SK-N-SH treated with all-trans-retinoic acid at 6 μM for 48 hours (cell line): ENCODE data around the gene CPOX.

ENCODE experiments used
- ATAC-seq: fragments of 200-7000 bp; cut with Tn5 transposase; 3 replicates; pipeline ENCODE4 v1.9.1; 2020; ENCODE audit warnings: mild to moderate bottlenecking, moderate library complexity
- ARNTL ChIP-seq: fragments of 450-650 bp; formaldehyde crosslinking; IDR thresholded peaks from 2 replicates; pipeline ENCODE4 v1.5.0; 2020; ENCODE audit warnings: low read depth, mild to moderate bottlenecking, moderate library complexity, borderline replicate concordance
- CREB5 ChIP-seq: fragments of 250-450 bp; sonication (Bioruptor Pico); IDR thresholded peaks from 2 replicates; pipeline ENCODE4 v1.5.1; 2020; ENCODE audit warnings: low read depth, mild to moderate bottlenecking, moderate library complexity
- CSDC2 ChIP-seq: fragments of 250-450 bp; sonication (Bioruptor Pico); IDR thresholded peaks from 2 replicates; pipeline ENCODE4 v1.5.0; 2020; ENCODE audit warnings: mild to moderate bottlenecking, moderate library complexity
- ESRRG ChIP-seq: fragments of 250-450 bp; sonication (Bioruptor Pico); IDR thresholded peaks from 2 replicates; pipeline ENCODE4 v1.6.1; 2021; ENCODE audit warnings: mild to moderate bottlenecking
- GLIS3 ChIP-seq: fragments of 250-450 bp; sonication (Bioruptor Pico); IDR thresholded peaks from 2 replicates; pipeline ENCODE4 v1.5.0; 2020; ENCODE audit warnings: mild to moderate bottlenecking, moderate library complexity
- ISL1 ChIP-seq: fragments of 250-450 bp; sonication (Bioruptor Pico); IDR thresholded peaks from 2 replicates; pipeline ENCODE4 v2.1.2; 2022; ENCODE audit warnings: mild to moderate bottlenecking, moderate library complexity
- OSR1 ChIP-seq: fragments of 250-450 bp; sonication (Bioruptor Pico); IDR thresholded peaks from 2 replicates; pipeline ENCODE4 v1.8.0; 2022; ENCODE audit warnings: moderate library complexity, mild to moderate bottlenecking, inconsistent platforms
- PATZ1 ChIP-seq: fragments of 250-450 bp; sonication (Bioruptor Pico); IDR thresholded peaks from 2 replicates; pipeline ENCODE4 v1.8.0; 2020; ENCODE audit warnings: mild to moderate bottlenecking, moderate library complexity, borderline replicate concordance
- PPARA ChIP-seq: fragments of 250-450 bp; sonication (Bioruptor Pico); IDR thresholded peaks from 2 replicates; pipeline ENCODE4 v1.5.0; 2020; ENCODE audit warnings: mild to moderate bottlenecking, borderline replicate concordance
- RARB ChIP-seq: fragments of 250-450 bp; sonication (Bioruptor Pico); IDR thresholded peaks from 2 replicates; pipeline ENCODE4 v1.8.0; 2021; ENCODE audit warnings: mild to moderate bottlenecking, moderate library complexity
- SNAI2 ChIP-seq: fragments of 250-450 bp; sonication (Bioruptor Pico); IDR thresholded peaks from 2 replicates; pipeline ENCODE4 v1.5.0; 2020; ENCODE audit warnings: mild to moderate bottlenecking, moderate library complexity
- TCF4 ChIP-seq: fragments of 250-450 bp; sonication (Bioruptor Pico); IDR thresholded peaks from 2 replicates; pipeline ENCODE4 v1.8.0; 2021; ENCODE audit warnings: mild to moderate bottlenecking, moderate library complexity, borderline replicate concordance
- TOX ChIP-seq: fragments of 250-450 bp; sonication (Bioruptor Pico); IDR thresholded peaks from 2 replicates; pipeline ENCODE4 v1.8.0; 2021; ENCODE audit warnings: mild to moderate bottlenecking, moderate library complexity, borderline replicate concordance
- TSHZ2 ChIP-seq: fragments of 250-450 bp; sonication (Bioruptor Pico); IDR thresholded peaks from 2 replicates; pipeline ENCODE4 v1.5.0; 2020; ENCODE audit warnings: mild to moderate bottlenecking, moderate library complexity
- ZC3H10 ChIP-seq: fragments of 250-450 bp; sonication (Bioruptor Pico); IDR thresholded peaks from 2 replicates; pipeline ENCODE4 v1.5.1; 2021; ENCODE audit warnings: mild to moderate bottlenecking, moderate library complexity
- ZFP30 ChIP-seq: fragments of 450-650 bp; formaldehyde crosslinking; IDR thresholded peaks from 2 replicates; pipeline ENCODE4 v1.5.0; 2022; ENCODE audit warnings: mild to moderate bottlenecking, moderate library complexity
- ZNF70 ChIP-seq: fragments of 450-650 bp; formaldehyde crosslinking; IDR thresholded peaks from 2 replicates; pipeline ENCODE4 v1.5.0; 2020; ENCODE audit warnings: mild to moderate bottlenecking, moderate library complexity
- ZNF8 ChIP-seq: fragments of 450-650 bp; formaldehyde crosslinking; IDR thresholded peaks from 2 replicates; pipeline ENCODE4 v1.5.0; 2020; ENCODE audit warnings: mild to moderate bottlenecking, moderate library complexity
- TF ChIP-seq, protein P1 (sequence below): fragments of 250-450 bp; sonication (Bioruptor Pico); IDR thresholded peaks from 2 replicates; pipeline ENCODE4 v1.8.0; 2021; ENCODE audit warnings: low read depth, mild to moderate bottlenecking, moderate library complexity, borderline replicate concordance

CPOX gene

GRCh38 chr3:98600412-98601095 lies 7.1 kb upstream of the CPOX start:
- no peak for TF ChIP-seq PATZ1 (CRISPR knock-in tag)
- TF ChIP-seq, all 23 proteins: peak for 0
- no peak for ATAC-seq

DNA sequence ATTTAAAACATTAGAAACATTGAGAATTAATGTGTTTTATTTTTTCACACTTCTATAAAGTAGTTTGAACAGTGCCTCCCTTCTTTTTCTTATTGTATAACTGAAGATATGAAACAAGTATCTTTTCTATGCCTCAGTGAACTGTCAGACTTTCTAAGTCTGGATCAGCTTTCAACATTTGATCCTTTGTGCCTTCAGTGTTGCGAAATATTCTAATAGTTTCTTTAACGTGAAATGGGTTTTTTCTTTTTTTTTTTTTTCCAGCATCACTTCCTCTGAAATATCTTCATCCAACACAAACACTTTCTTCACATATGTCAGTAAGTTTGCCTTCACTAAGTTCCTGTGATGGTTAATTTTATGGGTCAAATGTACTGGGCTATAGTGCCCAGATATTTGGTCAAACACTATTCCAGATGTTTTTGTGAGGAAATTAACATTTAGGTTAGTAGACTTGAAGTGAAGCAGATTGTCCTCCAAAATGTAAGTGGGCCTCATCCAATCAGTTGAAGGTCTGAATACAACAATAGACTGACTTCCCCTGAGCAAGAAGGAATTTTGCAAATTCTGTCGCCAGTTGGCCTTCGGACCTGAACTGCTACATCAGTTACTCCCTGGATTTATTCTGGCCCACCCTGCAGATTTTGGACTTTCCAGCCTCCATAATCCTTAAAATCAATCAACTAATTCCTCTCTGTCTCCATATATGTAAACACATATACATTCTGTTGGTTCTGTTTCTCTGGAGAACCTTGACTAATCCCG lies 6.4 kb upstream of the CPOX start:
- no peak for ATAC-seq
- TF ChIP-seq ZFP30 (CRISPR knock-in tag) (no peak), SNAI2 (no peak), ARNTL (CRISPR knock-in tag) (no peak), TCF4 (no peak), GLIS3 (CRISPR knock-in tag) (no peak), ZNF70 (CRISPR knock-in tag) (no peak), TOX (CRISPR knock-in tag) (no peak), RARB (CRISPR knock-in tag) (no peak), ZNF8 (no peak), ISL1 (CRISPR knock-in tag) (no peak), CSDC2 (CRISPR knock-in tag) (no peak), PPARA (CRISPR knock-in tag) (no peak), OSR1 (CRISPR knock-in tag) (no peak), CREB5 (CRISPR knock-in tag) (no peak), TSHZ2 (no peak)
- TF ChIP-seq, protein P1, sequence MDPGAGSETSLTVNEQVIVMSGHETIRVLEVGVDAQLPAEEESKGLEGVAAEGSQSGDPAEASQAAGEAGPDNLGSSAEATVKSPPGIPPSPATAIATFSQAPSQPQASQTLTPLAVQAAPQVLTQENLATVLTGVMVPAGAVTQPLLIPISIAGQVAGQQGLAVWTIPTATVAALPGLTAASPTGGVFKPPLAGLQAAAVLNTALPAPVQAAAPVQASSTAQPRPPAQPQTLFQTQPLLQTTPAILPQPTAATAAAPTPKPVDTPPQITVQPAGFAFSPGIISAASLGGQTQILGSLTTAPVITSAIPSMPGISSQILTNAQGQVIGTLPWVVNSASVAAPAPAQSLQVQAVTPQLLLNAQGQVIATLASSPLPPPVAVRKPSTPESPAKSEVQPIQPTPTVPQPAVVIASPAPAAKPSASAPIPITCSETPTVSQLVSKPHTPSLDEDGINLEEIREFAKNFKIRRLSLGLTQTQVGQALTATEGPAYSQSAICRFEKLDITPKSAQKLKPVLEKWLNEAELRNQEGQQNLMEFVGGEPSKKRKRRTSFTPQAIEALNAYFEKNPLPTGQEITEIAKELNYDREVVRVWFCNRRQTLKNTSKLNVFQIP (CRISPR knock-in tag), result no peak

DNA sequence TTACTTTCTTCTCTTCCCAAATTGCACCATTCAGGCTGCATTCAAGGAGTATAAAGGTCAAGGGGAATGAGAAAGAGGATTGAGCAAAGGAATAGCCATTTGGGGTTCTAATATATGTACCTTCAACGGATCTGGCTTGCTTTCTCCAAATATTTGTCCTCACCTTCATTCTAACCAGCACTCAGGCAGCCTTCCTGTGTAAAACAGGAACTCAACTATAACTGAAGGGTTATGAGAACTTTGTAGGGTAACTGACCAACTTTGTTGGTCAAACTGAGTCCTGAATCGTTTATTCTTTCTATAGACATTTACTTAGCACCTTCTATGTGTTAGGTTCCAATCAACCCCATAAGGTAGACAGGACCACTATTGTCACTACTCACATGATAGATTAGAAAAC lies 5.1 kb upstream of the CPOX start:
- no peak for ATAC-seq
- TF ChIP-seq CSDC2 (CRISPR knock-in tag), result no peak
- no peak for TF ChIP-seq OSR1 (CRISPR knock-in tag)
- TF ChIP-seq GLIS3 (CRISPR knock-in tag), result no peak
- TF ChIP-seq ESRRG (CRISPR knock-in tag), result no peak
- TF ChIP-seq TOX (CRISPR knock-in tag), result no peak
- no peak for TF ChIP-seq CREB5 (CRISPR knock-in tag)
- no peak for TF ChIP-seq TCF4
- no peak for TF ChIP-seq ZNF70 (CRISPR knock-in tag)
- no peak for TF ChIP-seq PATZ1 (CRISPR knock-in tag)
- no peak for TF ChIP-seq ZFP30 (CRISPR knock-in tag)
- TF ChIP-seq ZC3H10 (CRISPR knock-in tag), result no peak
- no peak for TF ChIP-seq ISL1 (CRISPR knock-in tag)
- TF ChIP-seq, protein P1 (CRISPR knock-in tag), result no peak
- TF ChIP-seq ARNTL (CRISPR knock-in tag), result no peak
- no peak for TF ChIP-seq TSHZ2
